Activated B cell treated with CpG ODN at 0.5 μM for 24 hours (primary cell): ENCODE data around the gene NCBP3. TPM values are rescaled to one million over a fixed set of nuclear protein-coding genes. Genes with fewer than 3 reads are reported as not detected.
A peak's percentile ranks its signal among the peaks of the same experiment; 100 is the strongest.

Source experiments
- ATAC-seq: fragments of 200-7000 bp; cut with Tn5 transposase; one replicate; pipeline ENCODE4 v1.10.0; 2021; ENCODE audit warnings: low read depth, mild to moderate bottlenecking, moderate library complexity
- CTCF ChIA-PET: fragments of 350-600 bp; sonication (Branson Sonifier 250); formaldehyde crosslinking; loops from one replicate; lab custom pipeline; 2021; ENCODE audit warnings: antibody characterized with exemption; lab: Charles Lee
- POLR2A ChIA-PET: fragments of 350-600 bp; sonication (Branson Sonifier 250); formaldehyde crosslinking; loops from one replicate; lab custom pipeline; 2021; ENCODE audit warnings: antibody characterized with exemption; lab: Charles Lee
- DNase-seq: peaks from one replicate; pipeline ENCODE4 v3.0.0; 2022
- H3K27ac Mint-ChIP-seq: one replicate; pipeline ENCODE4 v1.8.0; 2020; ENCODE audit warnings: mixed read lengths
- H3K27me3 Mint-ChIP-seq: one replicate; pipeline ENCODE4 v1.8.0; 2021; ENCODE audit warnings: mixed read lengths
- H3K36me3 Mint-ChIP-seq: one replicate; pipeline ENCODE4 v1.8.0; 2021; ENCODE audit warnings: low read depth, mixed read lengths
- H3K4me1 Mint-ChIP-seq: one replicate; pipeline ENCODE4 v1.8.0; 2021; ENCODE audit warnings: mixed read lengths
- H3K4me3 Mint-ChIP-seq: one replicate; pipeline ENCODE4 v1.8.0; 2020; ENCODE audit warnings: mild to moderate bottlenecking, mixed read lengths
- H3K9me3 Mint-ChIP-seq: one replicate; pipeline ENCODE4 v1.8.0; 2020; ENCODE audit warnings: mixed read lengths
- CTCF ChIP-seq: fragments of 200-600 bp; IDR thresholded peaks from one replicate; pipeline ENCODE4 v1.8.0; 2022; ENCODE audit warnings: antibody characterized with exemption, mild to moderate bottlenecking
- intact Hi-C: fragments of 100-400 bp; cut with micrococcal nuclease; formaldehyde crosslinking; loops from one replicate; pipeline ENCODE4 v1.15.1; 2024
- total RNA-seq: library from RNA; stranded (reverse); gene quantifications from 2 replicates; pipeline ENCODE4 v1.2.3, GENCODE V29; 2022

NCBP3 gene, protein sequence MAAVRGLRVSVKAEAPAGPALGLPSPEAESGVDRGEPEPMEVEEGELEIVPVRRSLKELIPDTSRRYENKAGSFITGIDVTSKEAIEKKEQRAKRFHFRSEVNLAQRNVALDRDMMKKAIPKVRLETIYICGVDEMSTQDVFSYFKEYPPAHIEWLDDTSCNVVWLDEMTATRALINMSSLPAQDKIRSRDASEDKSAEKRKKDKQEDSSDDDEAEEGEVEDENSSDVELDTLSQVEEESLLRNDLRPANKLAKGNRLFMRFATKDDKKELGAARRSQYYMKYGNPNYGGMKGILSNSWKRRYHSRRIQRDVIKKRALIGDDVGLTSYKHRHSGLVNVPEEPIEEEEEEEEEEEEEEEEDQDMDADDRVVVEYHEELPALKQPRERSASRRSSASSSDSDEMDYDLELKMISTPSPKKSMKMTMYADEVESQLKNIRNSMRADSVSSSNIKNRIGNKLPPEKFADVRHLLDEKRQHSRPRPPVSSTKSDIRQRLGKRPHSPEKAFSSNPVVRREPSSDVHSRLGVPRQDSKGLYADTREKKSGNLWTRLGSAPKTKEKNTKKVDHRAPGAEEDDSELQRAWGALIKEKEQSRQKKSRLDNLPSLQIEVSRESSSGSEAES
- total RNA-seq: 49.5 TPM in 2 replicates

GRCh38 chr17:3845621-3846436 is at the start of gene NCBP3:
Gene NCBP3 (minus strand): TSS chr17:3846246. CDS start chr17:3846223, 23 bp downstream.
- DNase-seq: peak; percentile 92
- Mint-ChIP-seq H3K4me3 (peak within 1 kb of the TSS; percentile 92), H3K4me1 (peaks cover 21% of the 10 kb centered on the region), H3K9me3 (no peaks in the 10 kb centered on the region), H3K27me3 (peaks cover 2% of the 10 kb centered on the region), H3K27ac (peak within 1 kb of the TSS; percentile 83), H3K36me3 (peaks cover 31% of the 10 kb centered on the region)
- no peak for TF ChIP-seq CTCF
- ATAC-seq: peak; percentile 96
- intact Hi-C loops: loop anchor here (1.0 to 5.0 kb wide), 9 partner anchors 47 to 799 kb away; partner anchors contain the start of genes ATP2A3, CAMKK1, CTNS and CYB5D2
- POLR2A ChIA-PET: interaction anchor here (0.6 to 3.1 kb wide), 33 partner anchors 8 to 797 kb away, joined by 3 to 19 read pairs (median 5); partner anchors contain the start of genes ATP2A3, CAMKK1, CTNS and CYB5D2
- CTCF ChIA-PET: interaction anchor here (0.5 to 5.3 kb wide), 22 partner anchors 14 to 229 kb away, joined by 3 to 35 read pairs (median 4); no protein-coding TSS in a partner anchor

- no peaks in the 10 kb centered on the region for H3K9me3 Mint-ChIP-seq
- ATAC-seq (no peak), DNase-seq (no peak)
- peaks cover 30% of the 10 kb centered on the region for H3K4me1 Mint-ChIP-seq
- TF ChIP-seq CTCF: no peak
- POLR2A ChIA-PET: interaction anchor here (0.6 to 3.2 kb wide), 4 partner anchors 9 to 69 kb away, joined by 3 to 43 read pairs (median 21); partner anchors contain the start of gene ATP2A3
- no peak overlapping the region for H3K4me3 Mint-ChIP-seq
- no peaks in the 10 kb centered on the region for H3K27me3 Mint-ChIP-seq
- CTCF ChIA-PET: interaction anchor here (0.9 kb wide), 1 partner anchor 19 kb away, joined by 4 read pairs; no protein-coding TSS in a partner anchor
- intact Hi-C loops: no loop called here
- no peak overlapping the region for H3K27ac Mint-ChIP-seq
- no peaks in the 10 kb centered on the region for H3K36me3 Mint-ChIP-seq
Measured at GRCh38 chr17:3895354-3895753, 49.3 kb upstream of the NCBP3 start.

- Mint-ChIP-seq H3K4me3 (no peak overlapping the region), H3K36me3 (no peaks in the 10 kb centered on the region), H3K27me3 (no peaks in the 10 kb centered on the region), H3K9me3 (no peaks in the 10 kb centered on the region), H3K4me1 (peaks cover 34% of the 10 kb centered on the region), H3K27ac (no peak overlapping the region)
- DNase-seq: no peak
- CTCF ChIA-PET: interaction anchor here (0.9 to 1.9 kb wide), 2 partner anchors 19 to 157 kb away, joined by 4 to 5 read pairs; no protein-coding TSS in a partner anchor
- TF ChIP-seq CTCF: no peak
- POLR2A ChIA-PET: interaction anchor here (0.6 to 3.2 kb wide), 4 partner anchors 10 to 69 kb away, joined by 3 to 43 read pairs (median 21); partner anchors contain the start of gene ATP2A3
- no peak for ATAC-seq
- intact Hi-C loops: no loop called here
Measured at GRCh38 chr17:3894911-3895343, 48.9 kb upstream of the NCBP3 start.

DNA sequence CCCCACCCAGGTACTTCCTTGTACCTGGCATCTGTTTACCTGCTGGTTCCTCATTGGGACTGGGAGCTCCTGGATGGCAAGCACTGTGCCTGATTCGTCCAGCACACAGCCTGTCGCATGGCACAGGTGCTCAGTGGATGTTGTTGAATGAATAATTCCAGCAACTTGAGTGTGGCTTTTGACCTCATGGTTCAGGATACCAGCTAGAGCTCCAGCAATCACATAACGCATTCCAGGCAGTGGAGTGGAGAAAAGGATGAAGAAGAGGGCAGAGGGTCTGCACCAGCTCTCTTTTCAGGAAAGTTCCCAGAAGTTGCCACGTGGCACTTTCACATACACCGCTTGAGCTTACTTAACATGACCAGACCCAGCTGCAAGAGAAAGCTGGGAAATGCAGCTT is 48.1 kb upstream of the NCBP3 start:
- Mint-ChIP-seq H3K4me1 (peaks cover 37% of the 10 kb centered on the region), H3K36me3 (no peaks in the 10 kb centered on the region), H3K27ac (no peak overlapping the region), H3K4me3 (peak overlapping the region; percentile 81), H3K27me3 (no peaks in the 10 kb centered on the region), H3K9me3 (no peaks in the 10 kb centered on the region)
- CTCF ChIA-PET: interaction anchor here (1.0 to 1.9 kb wide), 2 partner anchors 13 to 157 kb away, joined by 3 to 5 read pairs; no protein-coding TSS in a partner anchor
- POLR2A ChIA-PET: interaction anchor here (0.5 to 3.2 kb wide), 6 partner anchors 10 to 443 kb away, joined by 3 to 43 read pairs (median 6); no protein-coding TSS in a partner anchor
- ATAC-seq: no peak
- no peak for TF ChIP-seq CTCF
- intact Hi-C loops: no loop called here
- DNase-seq: no peak
